COR-L47 (cell line): Measurements from ENCODE around the gene CST7.
"Not testable (repeated sequence)": the region's sequence is repeated elsewhere in the genome, so short reads cannot be mapped to it uniquely, and the experiment has no call there.

Source experiments
- DNase-seq: peaks from one replicate; lab custom pipeline; 2025; lab: John Stamatoyannopoulos, UW

CST7 gene

GRCh38 chr20:24929867-24930723 is 19.0 kb upstream of the CST7 start:
- DNase-seq, result peak; percentile 39

- not testable (repeated sequence) for DNase-seq
These were observed 18.1 kb upstream of the CST7 start for GRCh38 chr20:24930724-24931688.

GRCh38 chr20:24931893-24932292 is 17.2 kb upstream of the CST7 start:
- DNase-seq, result not testable (repeated sequence)

GRCh38 chr20:24933266-24933908 is 15.7 kb upstream of the CST7 start:
- DNase-seq, result no peak

GRCh38 chr20:24934101-24934661 is 14.9 kb upstream of the CST7 start:
- DNase-seq, result no peak

GRCh38 chr20:24934716-24935115 is 14.4 kb upstream of the CST7 start:
- DNase-seq, result no peak

GRCh38 chr20:24935140-24935539 is 13.9 kb upstream of the CST7 start:
- no peak for DNase-seq

- no peak for DNase-seq
These were observed 13.1 kb upstream of the CST7 start for GRCh38 chr20:24935766-24936525.

GRCh38 chr20:24936526-24937407 is 12.3 kb upstream of the CST7 start:
- no peak for DNase-seq

- no peak for DNase-seq
These were observed 11.5 kb upstream of the CST7 start for GRCh38 chr20:24937579-24937978.

- DNase-seq, result no peak
These were observed 10.6 kb upstream of the CST7 start for GRCh38 chr20:24938498-24938897.

GRCh38 chr20:24939036-24939435 is 10.0 kb upstream of the CST7 start:
- DNase-seq, result no peak

GRCh38 chr20:24942679-24943078 is 6.4 kb upstream of the CST7 start:
- DNase-seq, result no peak

- no peak for DNase-seq
These were observed 5.9 kb upstream of the CST7 start for GRCh38 chr20:24943196-24943595.

GRCh38 chr20:24943731-24944130 is 5.3 kb upstream of the CST7 start:
- no peak for DNase-seq

- not testable (repeated sequence) for DNase-seq
These were observed 2.7 kb upstream of the CST7 start for GRCh38 chr20:24946376-24946775.

- DNase-seq, result not testable (repeated sequence)
These were observed 602 bp upstream of the CST7 start for GRCh38 chr20:24948396-24948938.

- no peak for DNase-seq
These were observed 673 bp downstream of the CST7 start for GRCh38 chr20:24949756-24950127.

GRCh38 chr20:24950128-24950835 is 1.2 kb downstream of the CST7 start:
- DNase-seq, result no peak
